SJCRH30 (cell line): Measurements from ENCODE around the gene HEATR3. TPM values are rescaled to one million over a fixed set of nuclear protein-coding genes. Genes with fewer than 3 reads are reported as not detected.
A peak's percentile ranks its signal among the peaks of the same experiment; 100 is the strongest.

Experiments used
- DNase-seq, 2 experiments: peaks; one replicate each; pipeline ENCODE4 v3.0.0-alpha.2; 2015 to 2020
- H3K27ac ChIP-seq: fragments of 250-450 bp; sonication (Bioruptor Pico); 2 replicates; pipeline ENCODE4 v1.5.1; 2020; ENCODE audit warnings: mild to moderate bottlenecking, moderate library complexity
- H3K27me3 ChIP-seq: fragments of 250-450 bp; sonication (Bioruptor Pico); 2 replicates; pipeline ENCODE4 v1.5.1; 2020; ENCODE audit warnings: mild to moderate bottlenecking, moderate library complexity
- H3K36me3 ChIP-seq: fragments of 250-450 bp; sonication (Bioruptor Pico); 2 replicates; pipeline ENCODE4 v1.5.1; 2020; ENCODE audit warnings: mild to moderate bottlenecking, moderate library complexity
- H3K4me1 ChIP-seq: fragments of 250-450 bp; sonication (Bioruptor Pico); 2 replicates; pipeline ENCODE4 v1.5.1; 2020; ENCODE audit warnings: mild to moderate bottlenecking, moderate library complexity
- H3K4me3 ChIP-seq: fragments of 250-450 bp; sonication (Bioruptor Pico); 2 replicates; pipeline ENCODE4 v1.5.1; 2020; ENCODE audit warnings: mild to moderate bottlenecking, moderate library complexity
- H3K9me3 ChIP-seq: fragments of 250-450 bp; sonication (Bioruptor Pico); replicated peaks from 2 replicates; pipeline ENCODE4 v1.5.1; 2020; ENCODE audit warnings: mild to moderate bottlenecking, moderate library complexity
- total RNA-seq: library from RNA; depleted of rRNA; stranded (reverse); fragments of >200 nt; shearing (Covaris generic); gene quantifications from 2 replicates; pipeline ENCODE4 v1.2.3, GENCODE V29; 2014; rRNA removed

The HEATR3 gene, protein sequence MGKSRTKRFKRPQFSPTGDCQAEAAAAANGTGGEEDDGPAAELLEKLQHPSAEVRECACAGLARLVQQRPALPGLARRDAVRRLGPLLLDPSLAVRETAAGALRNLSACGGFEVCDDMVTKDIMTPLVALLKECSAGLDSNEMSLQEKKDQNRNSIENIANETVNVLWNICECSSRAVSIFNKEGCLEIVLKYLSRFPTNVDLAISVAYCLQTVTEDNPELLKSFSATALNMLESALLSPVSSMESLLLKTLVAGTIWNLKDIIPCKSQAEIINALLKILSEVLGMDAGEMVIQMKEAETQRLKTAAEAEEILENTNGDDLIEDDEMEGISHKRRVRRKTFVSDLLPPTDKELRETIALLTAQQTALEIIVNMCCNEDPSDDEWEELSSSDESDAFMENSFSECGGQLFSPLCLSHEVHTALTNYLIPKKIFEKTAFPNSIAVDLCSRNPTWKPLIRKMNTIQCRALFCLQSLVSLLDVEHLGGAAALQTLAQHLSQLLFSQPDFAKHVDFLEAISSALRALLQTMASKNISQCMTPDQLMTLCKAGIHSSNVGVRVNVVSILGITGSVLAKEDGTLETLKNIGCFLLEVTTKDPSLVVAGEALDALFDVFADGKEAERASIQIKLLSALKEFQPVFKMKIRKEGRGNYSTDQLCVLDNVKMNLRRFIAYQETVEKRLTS
- 23.1 and 23.4 TPM in 2 replicates for total RNA-seq

- H3K27ac ChIP-seq, result peak within 1 kb of the TSS; percentile 74
- no peaks in the 10 kb centered on the region for H3K4me1 ChIP-seq
- peak; percentile 92 to 95 for DNase-seq
- H3K4me3 ChIP-seq, result peak within 1 kb of the TSS; percentile 97
- H3K9me3 ChIP-seq, result no peaks in the 10 kb centered on the region
- no peaks in the 10 kb centered on the region for H3K36me3 ChIP-seq
- no peaks in the 10 kb centered on the region for H3K27me3 ChIP-seq
Measured at GRCh38 chr16:50065624-50066481, at the start of gene HEATR3. Gene HEATR3, plus strand, starts transcription at chr16:50065970. Its CDS starts 162 bp downstream, at chr16:50066132.

DNA sequence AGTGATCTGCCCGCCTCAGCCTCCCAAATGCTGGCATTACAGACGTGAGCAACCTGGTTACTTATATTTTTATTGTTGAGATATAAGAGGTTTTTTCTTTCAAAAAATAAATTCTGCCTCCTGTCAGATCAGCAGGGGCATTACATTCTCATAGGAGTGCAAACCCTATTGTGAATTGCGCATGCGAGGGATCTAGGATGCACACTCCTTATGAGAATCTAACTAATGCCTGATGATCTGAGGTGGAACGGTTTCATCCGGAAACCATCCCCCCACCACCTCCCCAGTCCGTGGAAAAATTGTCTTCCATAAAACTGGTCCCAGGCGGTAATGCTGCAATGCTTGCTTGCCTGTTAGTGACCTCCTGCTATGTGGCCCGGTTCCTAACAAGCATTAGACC lies 48.2 kb upstream of the HEATR3 start:
- no peaks in the 10 kb centered on the region for H3K9me3 ChIP-seq
- no peaks in the 10 kb centered on the region for H3K36me3 ChIP-seq
- DNase-seq, result no peak
- no peaks in the 10 kb centered on the region for H3K4me1 ChIP-seq
- H3K27ac ChIP-seq, result no peak overlapping the region
- H3K4me3 ChIP-seq, result no peak overlapping the region
- H3K27me3 ChIP-seq, result no peaks in the 10 kb centered on the region

DNA sequence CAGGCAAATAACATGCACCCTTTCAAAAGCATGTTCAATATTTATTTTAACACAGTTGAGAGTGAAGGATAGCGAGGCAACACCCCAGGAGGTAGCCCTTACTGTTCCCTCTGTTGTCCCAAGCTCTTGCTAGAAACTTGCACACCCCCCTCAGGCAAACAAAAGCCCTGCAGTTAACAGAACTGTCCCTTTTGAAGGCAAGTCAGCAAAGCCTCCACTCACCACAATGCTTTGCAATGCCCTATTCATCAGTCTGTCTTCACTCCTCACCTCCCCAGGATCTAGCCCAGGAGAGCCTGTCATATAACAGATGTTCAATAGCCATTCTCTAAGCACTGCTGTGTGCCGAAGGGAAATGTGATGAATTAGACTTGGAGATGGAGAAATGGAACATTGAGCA lies 44.2 kb upstream of the HEATR3 start:
- Histone ChIP-seq H3K27ac (no peak overlapping the region), H3K9me3 (no peaks in the 10 kb centered on the region), H3K36me3 (no peaks in the 10 kb centered on the region), H3K4me1 (no peaks in the 10 kb centered on the region), H3K27me3 (no peaks in the 10 kb centered on the region), H3K4me3 (no peak overlapping the region)
- peak in 1 of 2 experiments; percentile 13 for DNase-seq

GRCh38 chr16:50023641-50024040 lies 42.1 kb upstream of the HEATR3 start:
- Histone ChIP-seq H3K9me3 (no peaks in the 10 kb centered on the region), H3K4me1 (no peaks in the 10 kb centered on the region), H3K4me3 (no peak overlapping the region), H3K36me3 (no peaks in the 10 kb centered on the region), H3K27me3 (no peaks in the 10 kb centered on the region), H3K27ac (no peak overlapping the region)
- DNase-seq, result peak in 1 of 2 experiments; percentile 14

GRCh38 chr16:50024207-50024606 lies 41.6 kb upstream of the HEATR3 start:
- no peaks in the 10 kb centered on the region for H3K27me3 ChIP-seq
- H3K9me3 ChIP-seq, result no peaks in the 10 kb centered on the region
- H3K4me3 ChIP-seq, result peak overlapping the region; percentile 93
- H3K27ac ChIP-seq, result no peak overlapping the region
- no peak for DNase-seq
- H3K4me1 ChIP-seq, result no peaks in the 10 kb centered on the region
- H3K36me3 ChIP-seq, result no peaks in the 10 kb centered on the region

GRCh38 chr16:50024684-50025536 lies 40.9 kb upstream of the HEATR3 start, which contains the start of gene CNEP1R1:
Gene CNEP1R1, plus strand, starts transcription at chr16:50025225. Its CDS starts 91 bp downstream, at chr16:50025316.
- peak; percentile 93 to 97 for DNase-seq
- Histone ChIP-seq H3K4me3 (peak within 1 kb of the TSS; percentile 93), H3K36me3 (peaks cover 6% of the 10 kb centered on the region; the same call in 1 of the 2 replicates), H3K4me1 (no peaks in the 10 kb centered on the region), H3K9me3 (no peaks in the 10 kb centered on the region), H3K27me3 (no peaks in the 10 kb centered on the region), H3K27ac (peak within 1 kb of the TSS; percentile 11; the same call in 1 of the 2 replicates)

GRCh38 chr16:50025537-50025931 lies 40.2 kb upstream of the HEATR3 start:
- no peaks in the 10 kb centered on the region for H3K4me1 ChIP-seq
- peak in 1 of 2 experiments; percentile 41 for DNase-seq
- H3K27ac ChIP-seq, result peak overlapping the region; percentile 11; the same call in 1 of the 2 replicates
- H3K9me3 ChIP-seq, result no peaks in the 10 kb centered on the region
- peak overlapping the region; percentile 93 for H3K4me3 ChIP-seq
- H3K27me3 ChIP-seq, result no peaks in the 10 kb centered on the region
- H3K36me3 ChIP-seq, result peaks cover 9% of the 10 kb centered on the region; the same call in 1 of the 2 replicates

GRCh38 chr16:50027829-50028228 lies 37.9 kb upstream of the HEATR3 start:
- Histone ChIP-seq H3K4me3 (no peak overlapping the region), H3K27ac (no peak overlapping the region), H3K27me3 (no peaks in the 10 kb centered on the region), H3K4me1 (no peaks in the 10 kb centered on the region), H3K9me3 (no peaks in the 10 kb centered on the region), H3K36me3 (peaks cover 11% of the 10 kb centered on the region; the same call in 1 of the 2 replicates)
- no peak for DNase-seq

- H3K27ac ChIP-seq, result no peak overlapping the region
- no peak for DNase-seq
- H3K4me3 ChIP-seq, result no peak overlapping the region
- H3K36me3 ChIP-seq, result peaks cover 8% of the 10 kb centered on the region
- no peaks in the 10 kb centered on the region for H3K4me1 ChIP-seq
- H3K27me3 ChIP-seq, result no peaks in the 10 kb centered on the region
- no peaks in the 10 kb centered on the region for H3K9me3 ChIP-seq
Measured at GRCh38 chr16:50035468-50035992, 30.2 kb upstream of the HEATR3 start.

- no peak overlapping the region for H3K4me3 ChIP-seq
Measured at GRCh38 chr16:50036426-50036825, 29.3 kb upstream of the HEATR3 start.

DNA sequence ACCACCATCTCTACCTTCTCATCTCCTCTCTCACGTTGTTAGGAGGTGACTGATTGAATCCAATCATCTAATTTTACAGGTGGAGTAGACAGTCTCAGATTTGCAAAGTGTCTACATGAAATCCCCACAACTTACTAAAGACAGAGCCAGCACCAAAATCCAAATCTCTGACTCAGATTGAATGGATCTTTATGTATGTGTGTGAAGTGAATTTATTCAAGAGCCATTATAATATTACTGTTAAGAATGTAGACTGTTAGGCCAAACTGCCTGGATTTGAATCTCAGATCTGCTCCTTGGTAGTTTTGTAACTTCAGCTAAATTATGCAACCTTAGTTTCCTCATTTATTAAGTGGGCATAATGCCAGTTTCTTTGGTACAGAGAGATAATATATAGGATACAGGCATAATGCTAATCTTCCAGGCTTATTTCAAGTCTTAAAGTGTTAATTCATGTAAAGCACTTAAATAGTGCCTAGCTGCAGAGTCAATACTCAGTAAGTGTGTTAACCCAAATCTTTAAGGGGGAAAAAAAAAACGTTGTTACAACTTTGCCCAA lies 28.0 kb upstream of the HEATR3 start:
- peaks cover 5% of the 10 kb centered on the region; the same call in 1 of the 2 replicates for H3K36me3 ChIP-seq
- no peaks in the 10 kb centered on the region for H3K27me3 ChIP-seq
- H3K4me1 ChIP-seq, result no peaks in the 10 kb centered on the region
- no peak for DNase-seq
- H3K27ac ChIP-seq, result no peak overlapping the region
- H3K4me3 ChIP-seq, result no peak overlapping the region
- no peaks in the 10 kb centered on the region for H3K9me3 ChIP-seq

More at GRCh38 chr16:50036426-50036825, 29.3 kb upstream of the HEATR3 start:
- Histone ChIP-seq H3K9me3 (no peaks in the 10 kb centered on the region), H3K27me3 (no peaks in the 10 kb centered on the region), H3K4me1 (no peaks in the 10 kb centered on the region), H3K27ac (no peak overlapping the region), H3K36me3 (peaks cover 5% of the 10 kb centered on the region; the same call in 1 of the 2 replicates)
- no peak for DNase-seq

DNA sequence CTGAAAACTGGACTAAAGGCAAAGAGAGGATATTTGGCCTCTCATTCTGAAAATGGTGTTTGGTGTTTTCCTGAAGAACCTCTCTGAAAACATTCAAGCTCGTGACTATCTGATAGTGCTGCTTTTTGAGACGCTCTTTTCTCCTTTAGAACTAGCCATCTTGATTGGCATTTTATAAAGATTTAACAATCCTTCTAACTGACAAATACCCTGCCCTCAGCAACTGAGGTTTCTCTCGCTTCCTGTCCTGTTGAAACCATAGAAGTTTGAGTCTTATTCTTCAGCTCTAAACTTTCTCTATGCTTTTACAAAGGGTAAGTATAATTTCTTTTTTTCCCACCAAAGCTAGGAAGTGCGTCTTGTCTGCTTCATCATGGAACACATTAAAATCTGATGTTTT lies 27.5 kb upstream of the HEATR3 start:
- DNase-seq, result no peak
- H3K27me3 ChIP-seq, result no peaks in the 10 kb centered on the region
- no peak overlapping the region for H3K4me3 ChIP-seq
- H3K27ac ChIP-seq, result no peak overlapping the region
- H3K36me3 ChIP-seq, result peaks cover 3% of the 10 kb centered on the region; the same call in 1 of the 2 replicates
- no peaks in the 10 kb centered on the region for H3K4me1 ChIP-seq
- no peaks in the 10 kb centered on the region for H3K9me3 ChIP-seq
